ENCODE data around the gene PRR16.
"Not testable (repeated sequence)": the region's sequence is repeated elsewhere in the genome, so short reads cannot be mapped to it uniquely, and the experiment has no call there.

- TF ChIP-seq CTCF, POLR2A (IDR thresholded peaks at IDR 0.05): not testable (repeated sequence)
Observed at GRCh38 chr5:120458508-120458847, 5.6 kb upstream of the PRR16 start.

Measured in esophagus squamous epithelium (tissue), 4 donors.